Gastroesophageal sphincter (tissue), 4 donors: ENCODE results near the gene MIPOL1. TPM values are rescaled to one million over a fixed set of nuclear protein-coding genes. Genes with fewer than 3 reads are reported as not detected.
"Not testable (repeated sequence)": the region's sequence is repeated elsewhere in the genome, so short reads cannot be mapped to it uniquely, and the experiment has no call there.

Experiments used
- ATAC-seq: fragments of 150-250 bp; one replicate; pipeline ENCODE4 v1.9.1; 2016; ENCODE audit warnings: mild to moderate bottlenecking, moderate library complexity
- H3K27ac ChIP-seq, 4 donors: fragments of 200-600 bp; sonication (generic) in 3 of 4; 1 replicate in 3 of 4; 2 replicates in 1 of 4; pipeline ENCODE4 v1.5.1; 2016 to 2019
- H3K27me3 ChIP-seq: fragments of 200-600 bp; sonication (generic); one replicate; pipeline ENCODE4 v1.5.1; 2019
- H3K36me3 ChIP-seq, 2 donors: fragments of 200-600 bp; sonication (generic); one replicate each; pipeline ENCODE4 v1.5.1; 2019; ENCODE audit warnings: control low read depth in 1 of 2
- H3K4me1 ChIP-seq, 3 donors: fragments of 200-600 bp; sonication (generic); 1 replicate in 2 of 3; 2 replicates in 1 of 3; pipeline ENCODE4 v1.5.1; 2016 to 2019; ENCODE audit warnings: control low read depth in 2 of 3
- H3K4me3 ChIP-seq, 2 donors: fragments of 200-600 bp; sonication (generic); one replicate each; pipeline ENCODE4 v1.5.1; 2019; ENCODE audit warnings: mild to moderate bottlenecking in 1 of 2, moderate library complexity in 1 of 2
- H3K9me3 ChIP-seq, 3 donors: fragments of 200-600 bp; sonication (generic); one replicate each; pipeline ENCODE4 v1.5.1; 2017 to 2019; ENCODE audit warnings: control low read depth in 2 of 3
- CTCF ChIP-seq, 4 experiments: fragments of 200-600 bp in 2 of 4; fragments of 450-650 bp in 2 of 4; sonication (generic) in 1 of 4; IDR thresholded peaks; one replicate each; pipeline ENCODE4 v1.5.1; 2017 to 2019; ENCODE audit warnings: antibody characterized with exemption in 4 of 4, mild to moderate bottlenecking in 2 of 4, moderate library complexity in 2 of 4
- EP300 ChIP-seq: sonication (generic); formaldehyde crosslinking; IDR thresholded peaks from one replicate; pipeline ENCODE4 v1.6.1; 2017; ENCODE audit warnings: antibody characterized with exemption, mild to moderate bottlenecking
- POLR2A ChIP-seq, 2 donors: fragments of 450-650 bp; IDR thresholded peaks; one replicate each; pipeline ENCODE4 v1.6.1; 2017; ENCODE audit warnings: antibody characterized with exemption in 2 of 2, mild to moderate bottlenecking in 2 of 2, moderate library complexity in 1 of 2
- POLR2AphosphoS5 ChIP-seq: sonication (generic); formaldehyde crosslinking; IDR thresholded peaks from one replicate; pipeline ENCODE4 v1.6.1; 2017; ENCODE audit warnings: antibody characterized with exemption
- WGBS, 2 donors: methylation state at CpG; one replicate each; pipeline ENCODE4 v1.1.5; 2018; ENCODE audit warnings: low coverage in 1 of 2; 5-methylcytosine and 5-hydroxymethylcytosine counted together
- total RNA-seq, 4 donors: library from RNA; depleted of rRNA; stranded (reverse); fragments of >200 nt; gene quantifications; one replicate each; pipeline ENCODE4 v1.1.0, GENCODE V29; 2016

Gene MIPOL1
- total RNA-seq, 4 donors from 2014 or later = 10.6 to 32.8 (median 19.4) TPM

- no peaks in the 10 kb centered on the region for H3K9me3 ChIP-seq
- no peak overlapping the region for H3K27ac ChIP-seq
- no peak for TF ChIP-seq CTCF (IDR thresholded peaks at IDR 0.05)
- no peak for TF ChIP-seq POLR2AphosphoS5
- no peak for TF ChIP-seq POLR2A (IDR thresholded peaks at IDR 0.05)
- TF ChIP-seq EP300 = no peak
- H3K4me3 ChIP-seq = no peak overlapping the region
- H3K4me1 ChIP-seq = no peaks in the 10 kb centered on the region
- 47 to 76% methylated on average over 2 of the region's 3 CpGs for WGBS, 2 donors
- H3K36me3 ChIP-seq = no peaks in the 10 kb centered on the region
- no peak for ATAC-seq
- no peaks in the 10 kb centered on the region for H3K27me3 ChIP-seq
Observed at GRCh38 chr14:37376944-37377609, 179.3 kb downstream of the MIPOL1 start.

- 73 to 77% methylated on average over 6 of the region's 6 CpGs for WGBS, 2 donors
- no peak for ATAC-seq
Observed at GRCh38 chr14:37384870-37385596, 187.3 kb downstream of the MIPOL1 start.

GRCh38 chr14:37397157-37397940 is 199.6 kb downstream of the MIPOL1 start:
- H3K4me3 ChIP-seq, H3K36me3 ChIP-seq, ATAC-seq, H3K27ac ChIP-seq, H3K27me3 ChIP-seq, H3K4me1 ChIP-seq: not testable (repeated sequence)
- WGBS, 2 donors = 20 to 90% methylated on average over 1 to 2 of the region's 8 CpGs
- H3K9me3 ChIP-seq = peaks cover 0 to 32% (median 0%) of the 10 kb centered on the region in 3 donors

More at GRCh38 chr14:37384870-37385596, 187.3 kb downstream of the MIPOL1 start:
- Histone ChIP-seq H3K4me3 (no peak overlapping the region), H3K27ac (no peak overlapping the region), H3K27me3 (no peaks in the 10 kb centered on the region), H3K9me3 (peaks cover 0 to 5% (median 0%) of the 10 kb centered on the region in 3 donors), H3K36me3 (no peaks in the 10 kb centered on the region), H3K4me1 (no peaks in the 10 kb centered on the region)
- TF ChIP-seq POLR2AphosphoS5 (no peak), POLR2A (IDR thresholded peaks at IDR 0.05) (no peak), EP300 (no peak)

- TF ChIP-seq EP300 (no peak), POLR2A (IDR thresholded peaks at IDR 0.05) (no peak), CTCF (IDR thresholded peaks at IDR 0.05) (no peak), POLR2AphosphoS5 (no peak)
- H3K9me3 ChIP-seq = peaks cover 0 to 28% (median 0%) of the 10 kb centered on the region in 3 donors
- ATAC-seq = no peak
- no peaks in the 10 kb centered on the region for H3K27me3 ChIP-seq
- no peak overlapping the region for H3K4me3 ChIP-seq
- H3K4me1 ChIP-seq = no peaks in the 10 kb centered on the region
- WGBS, 2 donors = 100% methylated on average over 1 of the region's 3 CpGs; no CpG with 5 or more reads in 1 of the 2 donors
- H3K27ac ChIP-seq = no peak overlapping the region
- H3K36me3 ChIP-seq = peaks cover 0 to 7% of the 10 kb centered on the region in 2 donors
Observed at GRCh38 chr14:37397941-37398215, 200.1 kb downstream of the MIPOL1 start.

GRCh38 chr14:37399517-37399916 is 201.8 kb downstream of the MIPOL1 start:
- Histone ChIP-seq H3K27ac (no peak overlapping the region), H3K27me3 (no peaks in the 10 kb centered on the region), H3K4me1 (no peaks in the 10 kb centered on the region), H3K36me3 (peaks cover 0 to 7% of the 10 kb centered on the region in 2 donors), H3K4me3 (no peak overlapping the region), H3K9me3 (peaks cover 0 to 22% (median 0%) of the 10 kb centered on the region in 3 donors)
- TF ChIP-seq POLR2AphosphoS5 (no peak), EP300 (no peak), POLR2A (IDR thresholded peaks at IDR 0.05) (no peak), CTCF (IDR thresholded peaks at IDR 0.05) (no peak)
- no peak for ATAC-seq
